ENCODE measurements around the gene DYNC1I2. TPM values are rescaled to one million over a fixed set of nuclear protein-coding genes. Genes with fewer than 3 reads are reported as not detected.

DYNC1I2 gene
- total RNA-seq, 2 experiments from 2014 or later, result 42.3 to 58.5 TPM

- Histone ChIP-seq H3K9me3 (ENCODE audit: low read length) (no peaks in the 10 kb centered on the region), H3K79me2 (ENCODE audit: insufficient read depth, low read depth, low read length) (no peaks in the 10 kb centered on the region), H2AFZ (ENCODE audit: low read length) (no peak overlapping the region), H3K36me3 (ENCODE audit: insufficient read depth, low read length) (peaks cover 77% of the 10 kb centered on the region), H3K27ac (ENCODE audit: low read depth, low read length, poor library complexity, severe bottlenecking) (no peak overlapping the region), H3K4me2 (ENCODE audit: low read length) (no peak overlapping the region), H3K4me3 (ENCODE audit: low read depth, low read length, poor library complexity, severe bottlenecking) (no peak overlapping the region), H4K20me1 (ENCODE audit: insufficient read depth, low read length) (no peaks in the 10 kb centered on the region), H3K9me2 (ENCODE audit: insufficient read depth, low read length) (no peaks in the 10 kb centered on the region), H3K4me1 (ENCODE audit: insufficient read depth, low read length, poor library complexity, severe bottlenecking) (no peaks in the 10 kb centered on the region)
- ChIA-PET POLR2A (interaction anchor here (0.6 kb wide), 1 partner anchor 21 kb away, joined by 3 read pairs; no protein-coding TSS in a partner anchor), CTCF (ENCODE audit: unreplicated experiment) (no interaction called here)
- intact Hi-C loops (cut with micrococcal nuclease; ENCODE audit: unreplicated experiment), result no loop called here
- DNase-seq (ENCODE audit: low spot score), result no peak
- BruUV-seq (replicated peaks), result no TSS peak
- TF ChIP-seq, protein P1, sequence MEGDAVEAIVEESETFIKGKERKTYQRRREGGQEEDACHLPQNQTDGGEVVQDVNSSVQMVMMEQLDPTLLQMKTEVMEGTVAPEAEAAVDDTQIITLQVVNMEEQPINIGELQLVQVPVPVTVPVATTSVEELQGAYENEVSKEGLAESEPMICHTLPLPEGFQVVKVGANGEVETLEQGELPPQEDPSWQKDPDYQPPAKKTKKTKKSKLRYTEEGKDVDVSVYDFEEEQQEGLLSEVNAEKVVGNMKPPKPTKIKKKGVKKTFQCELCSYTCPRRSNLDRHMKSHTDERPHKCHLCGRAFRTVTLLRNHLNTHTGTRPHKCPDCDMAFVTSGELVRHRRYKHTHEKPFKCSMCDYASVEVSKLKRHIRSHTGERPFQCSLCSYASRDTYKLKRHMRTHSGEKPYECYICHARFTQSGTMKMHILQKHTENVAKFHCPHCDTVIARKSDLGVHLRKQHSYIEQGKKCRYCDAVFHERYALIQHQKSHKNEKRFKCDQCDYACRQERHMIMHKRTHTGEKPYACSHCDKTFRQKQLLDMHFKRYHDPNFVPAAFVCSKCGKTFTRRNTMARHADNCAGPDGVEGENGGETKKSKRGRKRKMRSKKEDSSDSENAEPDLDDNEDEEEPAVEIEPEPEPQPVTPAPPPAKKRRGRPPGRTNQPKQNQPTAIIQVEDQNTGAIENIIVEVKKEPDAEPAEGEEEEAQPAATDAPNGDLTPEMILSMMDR (conservative IDR thresholded peaks at IDR 0.05; ENCODE audit: low read length), result no peak
- TF ChIP-seq EZH2phosphoT487 (IDR thresholded peaks at IDR 0.05; ENCODE audit: borderline replicate concordance, low read depth, low read length), result no peak
These were observed 102.7 kb downstream of the DYNC1I2 start for GRCh38 chr2:171789956-171790355.

GRCh38 chr2:171791361-171791760 lies 104.1 kb downstream of the DYNC1I2 start:
- BruUV-seq (replicated peaks), result no TSS peak
- H3K4me1 ChIP-seq (ENCODE audit: insufficient read depth, low read length, poor library complexity, severe bottlenecking), result no peaks in the 10 kb centered on the region
- H3K9me3 ChIP-seq (ENCODE audit: low read length), result no peaks in the 10 kb centered on the region
- no peaks in the 10 kb centered on the region for H3K79me2 ChIP-seq (ENCODE audit: insufficient read depth, low read depth, low read length)
- CTCF ChIA-PET (ENCODE audit: unreplicated experiment), result no interaction called here
- DNase-seq (ENCODE audit: low spot score), result no peak
- no peak overlapping the region for H3K27ac ChIP-seq (ENCODE audit: low read depth, low read length, poor library complexity, severe bottlenecking)
- H3K4me2 ChIP-seq (ENCODE audit: low read length), result no peak overlapping the region
- H3K36me3 ChIP-seq (ENCODE audit: insufficient read depth, low read length), result peaks cover 66% of the 10 kb centered on the region
- H3K9me2 ChIP-seq (ENCODE audit: insufficient read depth, low read length), result no peaks in the 10 kb centered on the region
- no peak overlapping the region for H2AFZ ChIP-seq (ENCODE audit: low read length)
- intact Hi-C loops (cut with micrococcal nuclease; ENCODE audit: unreplicated experiment), result no loop called here
- H4K20me1 ChIP-seq (ENCODE audit: insufficient read depth, low read length), result no peaks in the 10 kb centered on the region
- no peak overlapping the region for H3K4me3 ChIP-seq (ENCODE audit: low read depth, low read length, poor library complexity, severe bottlenecking)
- TF ChIP-seq, protein P1 (conservative IDR thresholded peaks at IDR 0.05; ENCODE audit: low read length), result no peak
- TF ChIP-seq EZH2phosphoT487 (IDR thresholded peaks at IDR 0.05; ENCODE audit: borderline replicate concordance, low read depth, low read length), result no peak
- POLR2A ChIA-PET, result interaction anchor here (0.6 to 0.9 kb wide), 2 partner anchors 13 to 21 kb away, joined by 4 read pairs; no protein-coding TSS in a partner anchor

- POLR2A ChIA-PET, result interaction anchor here (0.6 to 0.9 kb wide), 2 partner anchors 12 to 20 kb away, joined by 4 read pairs; no protein-coding TSS in a partner anchor
- BruUV-seq (replicated peaks), result no TSS peak
- no peak overlapping the region for H2AFZ ChIP-seq (ENCODE audit: low read length)
- H3K9me2 ChIP-seq (ENCODE audit: insufficient read depth, low read length), result no peaks in the 10 kb centered on the region
- peaks cover 58% of the 10 kb centered on the region for H3K36me3 ChIP-seq (ENCODE audit: insufficient read depth, low read length)
- DNase-seq (ENCODE audit: low spot score), result no peak
- no peaks in the 10 kb centered on the region for H4K20me1 ChIP-seq (ENCODE audit: insufficient read depth, low read length)
- no peak overlapping the region for H3K27ac ChIP-seq (ENCODE audit: low read depth, low read length, poor library complexity, severe bottlenecking)
- intact Hi-C loops (cut with micrococcal nuclease; ENCODE audit: unreplicated experiment), result no loop called here
- no peak overlapping the region for H3K4me2 ChIP-seq (ENCODE audit: low read length)
- H3K4me3 ChIP-seq (ENCODE audit: low read depth, low read length, poor library complexity, severe bottlenecking), result no peak overlapping the region
- TF ChIP-seq, protein P1 (conservative IDR thresholded peaks at IDR 0.05; ENCODE audit: low read length), result no peak
- TF ChIP-seq EZH2phosphoT487 (IDR thresholded peaks at IDR 0.05; ENCODE audit: borderline replicate concordance, low read depth, low read length), result no peak
- no peaks in the 10 kb centered on the region for H3K9me3 ChIP-seq (ENCODE audit: low read length)
- CTCF ChIA-PET (ENCODE audit: unreplicated experiment), result no interaction called here
- no peaks in the 10 kb centered on the region for H3K4me1 ChIP-seq (ENCODE audit: insufficient read depth, low read length, poor library complexity, severe bottlenecking)
- no peaks in the 10 kb centered on the region for H3K79me2 ChIP-seq (ENCODE audit: insufficient read depth, low read depth, low read length)
These were observed 104.9 kb downstream of the DYNC1I2 start for GRCh38 chr2:171792157-171792556.

Measured in OCI-LY7 (cell line).